Measurements from ENCODE around the gene ZNF385C. TPM values are rescaled to one million over a fixed set of nuclear protein-coding genes. Genes with fewer than 3 reads are reported as not detected.

The ZNF385C gene
- total RNA-seq, 1 experiment from 2014 or later, result 1.1 TPM

- no peaks in the 10 kb centered on the region for H3K9me3 ChIP-seq (ENCODE audit: control insufficient read depth in 1 of 2, insufficient read depth in 1 of 2, low read depth in 1 of 2, low read length in 2 of 2)
- H3K27me3 ChIP-seq (ENCODE audit: insufficient read depth, low read length), result no peaks in the 10 kb centered on the region
- ATAC-seq (no peak), DNase-seq (ENCODE audit: low read depth, low spot score) (no peak)
- no peaks in the 10 kb centered on the region for H3K9me2 ChIP-seq (ENCODE audit: insufficient read depth)
- ChIA-PET CTCF (no interaction called here), RAD21 (ENCODE audit: low non-redundant PET in 1 of 2, low total read pairs in 2 of 2, uncharacterized antibody in 2 of 2, unreplicated experiment in 2 of 2) (no interaction called here), POLR2A (no interaction called here)
- H3K4me2 ChIP-seq (ENCODE audit: low read length), result no peak overlapping the region
- H3K36me3 ChIP-seq (ENCODE audit: control insufficient read depth in 1 of 2, insufficient read depth in 2 of 2, low read length in 2 of 2), result no peaks in the 10 kb centered on the region
- no TSS peak for BruUV-seq (replicated peaks)
- intact Hi-C loops (cut with micrococcal nuclease), result no loop called here
- peaks cover 3 to 10% of the 10 kb centered on the region in 2 experiments; a peak in 3 of 4 replicates for H3K4me1 ChIP-seq (ENCODE audit: control insufficient read depth in 1 of 2, insufficient read depth in 2 of 2, low read length in 2 of 2)
- TF ChIP-seq ELF1 (IDR thresholded peaks at IDR 0.05; ENCODE audit: borderline replicate concordance, low read depth) (no peak), MAX (IDR thresholded peaks at IDR 0.05) (no peak), CBX3 (IDR thresholded peaks at IDR 0.05; ENCODE audit: low read depth) (no peak), EZH2 (IDR thresholded peaks at IDR 0.05) (no peak), CTCF (IDR thresholded peaks at IDR 0.05 in 2 of 3, conservative IDR thresholded peaks at IDR 0.05 in 1 of 3; ENCODE audit: borderline replicate concordance in 1 of 3, insufficient read depth in 1 of 3, low read depth in 2 of 3, low read length in 2 of 3) (no peak), ZNF274 (IDR thresholded peaks at IDR 0.05; ENCODE audit: low read depth, low read length) (no peak), JUND (IDR thresholded peaks at IDR 0.05) (no peak), TCF7L2 (IDR thresholded peaks at IDR 0.05; ENCODE audit: borderline replicate concordance, extremely low read depth, insufficient read depth, insufficient read length) (no peak), POLR2A (IDR thresholded peaks at IDR 0.05; ENCODE audit: borderline replicate concordance, extremely low read depth, insufficient read depth, insufficient read length) (no peak)
- no peak overlapping the region for H3K27ac ChIP-seq (ENCODE audit: low read depth, low read length)
- H3K4me3 ChIP-seq (replicated peaks in 1 of 2; ENCODE audit: low read depth in 1 of 2, low read length in 2 of 2), result no peak overlapping the region
- H3K79me2 ChIP-seq (ENCODE audit: insufficient read depth, low read length), result no peaks in the 10 kb centered on the region
- H2AFZ ChIP-seq (ENCODE audit: low read depth, low read length, poor library complexity, severe bottlenecking), result no peak overlapping the region
- no peak overlapping the region for H3K9ac ChIP-seq (ENCODE audit: low read length)
- H4K20me1 ChIP-seq (ENCODE audit: insufficient read depth), result no peaks in the 10 kb centered on the region
These were observed 21.3 kb downstream of the ZNF385C start for GRCh38 chr17:42076797-42077559.
